Measurements from ENCODE around the gene TRIP4. TPM values are rescaled to one million over a fixed set of nuclear protein-coding genes. Genes with fewer than 3 reads are reported as not detected.
A peak's percentile ranks its signal among the peaks of the same experiment; 100 is the strongest.

TRIP4 gene
- total RNA-seq (10 to 100 TPM; 11.0 to 26.6 (median 12.2) TPM), polyA plus RNA-seq (10 to 100 TPM; 22.6 to 48.3 (median 47.4) TPM)

- DNase-seq, result peak; percentile 97
- Histone ChIP-seq H3K27me3 (no peaks in the 10 kb centered on the region), H3K36me3 (no peaks in the 10 kb centered on the region), H3K9me3 (no peaks in the 10 kb centered on the region), H3K4me1 (peaks cover 0 to 18% (median 12%) of the 10 kb centered on the region in 4 donors), H3K27ac (peak within 1 kb of the TSS; percentile 70 to 83 (median 80)), H3K4me3 (peak within 1 kb of the TSS; percentile 52 to 82 (median 68))
- intact Hi-C loops (cut with DNase I), result loop anchor here (1.0 kb wide), 2 partner anchors 31 to 224 kb away; partner anchors contain the start of genes CSNK1G1 and PPIB
- peak in 1 of 2 donors; percentile 33 for TF ChIP-seq POLR2A (IDR thresholded peaks at IDR 0.05)
- TF ChIP-seq POLR2AphosphoS5 (IDR thresholded peaks at IDR 0.05), result peak; percentile 52 to 83 (median 80)
- TF ChIP-seq, protein P1, sequence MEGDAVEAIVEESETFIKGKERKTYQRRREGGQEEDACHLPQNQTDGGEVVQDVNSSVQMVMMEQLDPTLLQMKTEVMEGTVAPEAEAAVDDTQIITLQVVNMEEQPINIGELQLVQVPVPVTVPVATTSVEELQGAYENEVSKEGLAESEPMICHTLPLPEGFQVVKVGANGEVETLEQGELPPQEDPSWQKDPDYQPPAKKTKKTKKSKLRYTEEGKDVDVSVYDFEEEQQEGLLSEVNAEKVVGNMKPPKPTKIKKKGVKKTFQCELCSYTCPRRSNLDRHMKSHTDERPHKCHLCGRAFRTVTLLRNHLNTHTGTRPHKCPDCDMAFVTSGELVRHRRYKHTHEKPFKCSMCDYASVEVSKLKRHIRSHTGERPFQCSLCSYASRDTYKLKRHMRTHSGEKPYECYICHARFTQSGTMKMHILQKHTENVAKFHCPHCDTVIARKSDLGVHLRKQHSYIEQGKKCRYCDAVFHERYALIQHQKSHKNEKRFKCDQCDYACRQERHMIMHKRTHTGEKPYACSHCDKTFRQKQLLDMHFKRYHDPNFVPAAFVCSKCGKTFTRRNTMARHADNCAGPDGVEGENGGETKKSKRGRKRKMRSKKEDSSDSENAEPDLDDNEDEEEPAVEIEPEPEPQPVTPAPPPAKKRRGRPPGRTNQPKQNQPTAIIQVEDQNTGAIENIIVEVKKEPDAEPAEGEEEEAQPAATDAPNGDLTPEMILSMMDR (IDR thresholded peaks at IDR 0.05), result no peak
- WGBS, 2 donors, result 0% methylated on average over 35 of the region's 35 CpGs
Observed at GRCh38 chr15:64387562-64388168, at the start of gene TRIP4. TRIP4 (plus strand) TSS chr15:64387836; CDS start chr15:64387864, 28 bp downstream.

DNA sequence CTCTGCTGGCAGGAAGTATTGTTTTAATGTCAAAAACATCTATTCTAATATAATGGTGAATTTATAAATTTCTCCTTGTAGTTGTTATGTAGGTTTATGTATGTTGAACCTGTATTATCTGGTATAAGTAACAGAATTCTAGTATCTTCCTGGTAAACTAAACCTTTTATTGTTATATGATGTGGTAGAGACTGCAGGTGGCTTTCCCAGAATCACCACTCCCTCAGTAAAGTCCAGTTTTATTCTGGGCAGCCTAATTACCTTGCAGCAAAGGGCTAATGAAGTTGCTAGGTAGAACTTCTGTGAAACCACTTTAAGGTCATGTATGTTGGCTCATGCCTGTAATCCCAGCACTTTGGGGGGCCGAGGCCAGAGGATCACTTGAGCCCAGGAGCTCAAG lies 47.3 kb upstream of the TRIP4 start:
- Histone ChIP-seq H3K27ac (no peak overlapping the region), H3K4me3 (no peak overlapping the region), H3K36me3 (peaks cover 0 to 9% (median 0%) of the 10 kb centered on the region in 4 donors), H3K27me3 (no peaks in the 10 kb centered on the region), H3K9me3 (no peaks in the 10 kb centered on the region), H3K4me1 (peaks cover 0 to 5% (median 0%) of the 10 kb centered on the region in 4 donors)
- intact Hi-C loops (cut with DNase I), result no loop called here
- no peak for TF ChIP-seq POLR2AphosphoS5 (IDR thresholded peaks at IDR 0.05)
- TF ChIP-seq, protein P1 (IDR thresholded peaks at IDR 0.05), result no peak
- TF ChIP-seq EP300 (IDR thresholded peaks at IDR 0.05), result no peak
- TF ChIP-seq POLR2A (IDR thresholded peaks at IDR 0.05), result no peak
- DNase-seq, result no peak
- WGBS, 2 donors, result 38 to 75% methylated on average over 1 of the region's 1 CpG

DNA sequence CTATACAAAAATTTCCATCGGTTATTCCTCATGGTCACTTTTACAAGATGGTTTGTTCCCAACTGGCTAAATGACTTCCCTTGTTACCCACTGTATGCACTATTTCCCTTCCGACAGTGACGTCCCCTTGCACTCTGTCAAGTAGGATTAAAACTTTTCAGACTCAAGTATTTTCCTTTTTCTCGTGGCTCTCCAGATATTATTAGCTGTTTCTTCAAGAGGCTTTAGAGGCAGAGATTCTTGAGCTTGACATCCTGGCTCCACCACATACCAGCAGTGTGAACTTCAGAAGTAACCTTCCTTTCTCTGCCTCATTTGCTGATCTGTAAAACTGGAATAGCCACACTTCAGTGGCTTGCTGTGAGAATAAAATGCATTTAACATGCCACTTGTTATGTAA lies 45.7 kb upstream of the TRIP4 start:
- peaks cover 0 to 9% (median 0%) of the 10 kb centered on the region in 4 donors for H3K36me3 ChIP-seq
- H3K4me1 ChIP-seq, result peaks cover 0 to 5% (median 0%) of the 10 kb centered on the region in 4 donors
- no peak overlapping the region for H3K27ac ChIP-seq
- intact Hi-C loops (cut with DNase I), result no loop called here
- no peak for DNase-seq
- no peaks in the 10 kb centered on the region for H3K27me3 ChIP-seq
- no peaks in the 10 kb centered on the region for H3K9me3 ChIP-seq
- no peak overlapping the region for H3K4me3 ChIP-seq
- TF ChIP-seq POLR2A (IDR thresholded peaks at IDR 0.05) (no peak), POLR2AphosphoS5 (IDR thresholded peaks at IDR 0.05) (no peak), EP300 (IDR thresholded peaks at IDR 0.05) (no peak)
- TF ChIP-seq, protein P1 (IDR thresholded peaks at IDR 0.05), result no peak
- WGBS, 2 donors, result 88 to 95% methylated on average over 4 of the region's 4 CpGs

DNA sequence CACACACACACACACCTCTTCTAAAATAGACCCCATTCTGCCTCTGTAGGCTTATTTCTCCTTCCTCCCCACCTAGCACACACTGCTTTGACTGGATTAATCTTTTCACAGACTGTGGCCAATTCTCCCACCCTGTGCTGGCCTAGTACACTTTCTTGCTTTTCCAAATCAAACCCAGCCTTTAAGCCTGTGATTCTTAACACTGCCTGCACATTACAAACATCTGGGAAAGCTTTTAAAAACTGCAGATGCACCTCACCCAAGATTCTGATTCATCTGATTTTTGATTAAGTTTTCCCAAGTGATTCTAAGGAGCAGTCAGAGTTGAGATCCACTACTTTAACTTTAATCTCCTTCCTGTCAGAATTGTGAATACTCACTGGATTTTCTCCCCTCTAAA lies 44.4 kb upstream of the TRIP4 start:
- no peak for DNase-seq
- intact Hi-C loops (cut with DNase I), result no loop called here
- H3K4me1 ChIP-seq, result peaks cover 0 to 5% (median 0%) of the 10 kb centered on the region in 4 donors
- no peak overlapping the region for H3K27ac ChIP-seq
- H3K36me3 ChIP-seq, result peaks cover 0 to 9% (median 0%) of the 10 kb centered on the region in 4 donors
- H3K4me3 ChIP-seq, result no peak overlapping the region
- no peaks in the 10 kb centered on the region for H3K9me3 ChIP-seq
- H3K27me3 ChIP-seq, result no peaks in the 10 kb centered on the region
- no peak for TF ChIP-seq EP300 (IDR thresholded peaks at IDR 0.05)
- no peak for TF ChIP-seq POLR2A (IDR thresholded peaks at IDR 0.05)
- TF ChIP-seq, protein P1 (IDR thresholded peaks at IDR 0.05), result no peak
- TF ChIP-seq POLR2AphosphoS5 (IDR thresholded peaks at IDR 0.05), result no peak

Measured in sigmoid colon (tissue), 7 donors.